ENCODE measurements around the gene ROCK2. TPM values are rescaled to one million over a fixed set of nuclear protein-coding genes. Genes with fewer than 3 reads are reported as not detected.
"Not testable (repeated sequence)": the region's sequence is repeated elsewhere in the genome, so short reads cannot be mapped to it uniquely, and the experiment has no call there.

ROCK2 gene
- polyA plus RNA-seq, 5 donors: 33.1 to 65.9 (median 58.7) TPM

GRCh38 chr2:11239666-11240462 is 104.6 kb downstream of the ROCK2 start:
- no peak for DNase-seq

- DNase-seq: no peak
Measured at GRCh38 chr2:11239147-11239546, 105.3 kb downstream of the ROCK2 start.

GRCh38 chr2:11237122-11237521 is 107.3 kb downstream of the ROCK2 start:
- no peak for DNase-seq

GRCh38 chr2:11236335-11236734 is 108.1 kb downstream of the ROCK2 start:
- DNase-seq: no peak

- no peak for DNase-seq
Measured at GRCh38 chr2:11235583-11235982, 108.9 kb downstream of the ROCK2 start.

GRCh38 chr2:11234309-11234708 is 110.1 kb downstream of the ROCK2 start:
- no peak for DNase-seq

- DNase-seq: not testable (repeated sequence)
Measured at GRCh38 chr2:11231193-11231592, 113.2 kb downstream of the ROCK2 start.

- DNase-seq: no peak
Measured at GRCh38 chr2:11228692-11229091, 115.7 kb downstream of the ROCK2 start.

- DNase-seq: no peak
Measured at GRCh38 chr2:11227595-11227994, 116.8 kb downstream of the ROCK2 start.

GRCh38 chr2:11224887-11225286 is 119.5 kb downstream of the ROCK2 start:
- DNase-seq: no peak

- no peak for DNase-seq
Measured at GRCh38 chr2:11222845-11223244, 121.6 kb downstream of the ROCK2 start.

GRCh38 chr2:11220445-11220844 is 124.0 kb downstream of the ROCK2 start:
- no peak for DNase-seq

- DNase-seq: no peak
Measured at GRCh38 chr2:11215407-11215806, 129.0 kb downstream of the ROCK2 start.

GRCh38 chr2:11214770-11215169 is 129.7 kb downstream of the ROCK2 start:
- no peak for DNase-seq

- no peak for DNase-seq
Measured at GRCh38 chr2:11213975-11214374, 130.5 kb downstream of the ROCK2 start.

- no peak for DNase-seq
Measured at GRCh38 chr2:11213090-11213638, 131.3 kb downstream of the ROCK2 start.

GRCh38 chr2:11212645-11213044 is 131.8 kb downstream of the ROCK2 start:
- no peak for DNase-seq

GRCh38 chr2:11208083-11208482 is 136.4 kb downstream of the ROCK2 start:
- DNase-seq: no peak

- no peak for DNase-seq
Measured at GRCh38 chr2:11203480-11203879, 141.0 kb downstream of the ROCK2 start.

- no peak for DNase-seq
Measured at GRCh38 chr2:11201969-11202368, 142.5 kb downstream of the ROCK2 start.

GRCh38 chr2:11200651-11201050 is 143.8 kb downstream of the ROCK2 start:
- no peak for DNase-seq

- no peak for DNase-seq
Measured at GRCh38 chr2:11196246-11196645, 148.2 kb downstream of the ROCK2 start.

- no peak for DNase-seq
Measured at GRCh38 chr2:11187731-11188130, 156.7 kb downstream of the ROCK2 start.

All from right lung (tissue), 5 donors.